Measurements from ENCODE around the gene PPP2R3B. TPM values are rescaled to one million over a fixed set of nuclear protein-coding genes. Genes with fewer than 3 reads are reported as not detected.

The PPP2R3B gene
- total RNA-seq, 2 donors from 2014 or later = 20.6 to 73.2 TPM

DNA sequence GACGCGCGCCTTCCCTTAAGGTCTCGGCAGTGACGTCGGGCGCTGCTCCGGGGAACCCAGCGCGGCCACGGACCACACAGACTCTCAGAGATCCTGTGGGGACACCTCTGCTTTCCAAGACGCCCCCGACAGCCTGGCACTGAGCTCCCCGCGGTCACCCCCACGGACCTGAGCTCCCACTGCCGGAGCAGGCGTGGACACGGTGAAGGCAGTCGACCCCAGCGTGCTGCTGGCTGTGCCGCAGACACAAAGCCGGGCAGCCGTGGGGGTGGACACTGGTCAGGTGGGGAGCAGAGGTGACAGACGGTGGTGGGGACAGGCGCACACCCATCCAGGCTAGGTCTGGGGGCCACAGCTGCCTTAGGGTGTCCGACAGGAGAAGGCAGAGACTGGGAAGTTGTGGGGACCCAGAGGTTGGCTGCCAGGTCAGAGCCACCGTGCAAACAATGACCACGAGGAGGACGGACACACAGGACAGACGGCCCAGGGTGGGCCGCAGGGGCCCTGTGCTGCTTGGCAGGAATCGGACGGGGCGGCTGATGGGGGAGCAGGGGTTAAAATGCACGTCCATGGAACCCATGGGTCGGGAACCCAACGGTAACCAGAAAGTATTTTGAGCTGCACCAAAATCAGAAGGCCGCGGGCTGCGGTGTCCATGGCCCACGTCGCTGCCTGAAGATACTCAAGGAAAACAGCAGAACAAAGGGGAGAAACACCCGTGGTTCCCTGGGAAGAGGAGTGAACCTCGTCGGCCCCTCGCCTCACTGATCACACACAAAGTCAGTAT, 51.5 kb downstream of the PPP2R3B start:
- intact Hi-C loops (cut with DNase I) = no loop called here
- TF ChIP-seq, protein P1, sequence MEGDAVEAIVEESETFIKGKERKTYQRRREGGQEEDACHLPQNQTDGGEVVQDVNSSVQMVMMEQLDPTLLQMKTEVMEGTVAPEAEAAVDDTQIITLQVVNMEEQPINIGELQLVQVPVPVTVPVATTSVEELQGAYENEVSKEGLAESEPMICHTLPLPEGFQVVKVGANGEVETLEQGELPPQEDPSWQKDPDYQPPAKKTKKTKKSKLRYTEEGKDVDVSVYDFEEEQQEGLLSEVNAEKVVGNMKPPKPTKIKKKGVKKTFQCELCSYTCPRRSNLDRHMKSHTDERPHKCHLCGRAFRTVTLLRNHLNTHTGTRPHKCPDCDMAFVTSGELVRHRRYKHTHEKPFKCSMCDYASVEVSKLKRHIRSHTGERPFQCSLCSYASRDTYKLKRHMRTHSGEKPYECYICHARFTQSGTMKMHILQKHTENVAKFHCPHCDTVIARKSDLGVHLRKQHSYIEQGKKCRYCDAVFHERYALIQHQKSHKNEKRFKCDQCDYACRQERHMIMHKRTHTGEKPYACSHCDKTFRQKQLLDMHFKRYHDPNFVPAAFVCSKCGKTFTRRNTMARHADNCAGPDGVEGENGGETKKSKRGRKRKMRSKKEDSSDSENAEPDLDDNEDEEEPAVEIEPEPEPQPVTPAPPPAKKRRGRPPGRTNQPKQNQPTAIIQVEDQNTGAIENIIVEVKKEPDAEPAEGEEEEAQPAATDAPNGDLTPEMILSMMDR (IDR thresholded peaks at IDR 0.05) = no peak
- no peak for TF ChIP-seq POLR2AphosphoS5 (IDR thresholded peaks at IDR 0.05)
- TF ChIP-seq POLR2A (IDR thresholded peaks at IDR 0.05) = no peak
- Histone ChIP-seq H3K36me3 (no peaks in the 10 kb centered on the region), H3K4me3 (no peak overlapping the region), H3K27ac (no peak overlapping the region), H3K27me3 (replicated peaks; ENCODE audit: insufficient read depth) (no peaks in the 10 kb centered on the region), H3K4me1 (replicated peaks) (no peaks in the 10 kb centered on the region), H3K9me3 (no peaks in the 10 kb centered on the region)
- WGBS = 96% methylated on average over 47 of the region's 47 CpGs
- no peak for DNase-seq (ENCODE audit: low spot score)

DNA sequence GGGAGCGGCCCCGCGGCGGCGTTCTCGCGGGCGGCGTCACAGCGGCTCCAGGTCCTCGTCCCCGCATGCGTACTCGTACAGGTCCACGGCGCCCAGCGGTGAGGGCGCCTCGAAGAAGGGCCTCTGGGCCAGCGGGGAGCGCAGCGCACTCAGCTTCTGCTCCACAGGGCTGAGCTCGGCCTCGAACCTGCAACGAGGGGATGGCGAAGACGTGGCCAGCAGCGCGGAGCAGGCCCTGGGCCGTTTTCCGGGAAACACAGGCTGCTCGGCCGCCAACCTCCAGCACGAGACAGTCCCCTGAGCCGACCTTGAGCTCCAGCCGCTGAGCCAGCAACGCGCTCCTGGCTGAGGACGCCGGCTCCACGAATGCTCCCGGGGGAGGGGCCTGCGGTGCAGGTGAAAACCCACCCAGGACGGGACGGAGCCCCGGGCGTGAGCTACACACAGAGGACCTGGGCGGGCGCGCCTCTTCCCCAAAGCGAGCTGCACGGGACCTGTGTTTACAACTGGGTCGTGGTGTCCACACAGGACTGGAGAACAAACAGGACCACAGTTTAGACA, 52.3 kb downstream of the PPP2R3B start:
- H3K36me3 ChIP-seq = no peaks in the 10 kb centered on the region

DNA sequence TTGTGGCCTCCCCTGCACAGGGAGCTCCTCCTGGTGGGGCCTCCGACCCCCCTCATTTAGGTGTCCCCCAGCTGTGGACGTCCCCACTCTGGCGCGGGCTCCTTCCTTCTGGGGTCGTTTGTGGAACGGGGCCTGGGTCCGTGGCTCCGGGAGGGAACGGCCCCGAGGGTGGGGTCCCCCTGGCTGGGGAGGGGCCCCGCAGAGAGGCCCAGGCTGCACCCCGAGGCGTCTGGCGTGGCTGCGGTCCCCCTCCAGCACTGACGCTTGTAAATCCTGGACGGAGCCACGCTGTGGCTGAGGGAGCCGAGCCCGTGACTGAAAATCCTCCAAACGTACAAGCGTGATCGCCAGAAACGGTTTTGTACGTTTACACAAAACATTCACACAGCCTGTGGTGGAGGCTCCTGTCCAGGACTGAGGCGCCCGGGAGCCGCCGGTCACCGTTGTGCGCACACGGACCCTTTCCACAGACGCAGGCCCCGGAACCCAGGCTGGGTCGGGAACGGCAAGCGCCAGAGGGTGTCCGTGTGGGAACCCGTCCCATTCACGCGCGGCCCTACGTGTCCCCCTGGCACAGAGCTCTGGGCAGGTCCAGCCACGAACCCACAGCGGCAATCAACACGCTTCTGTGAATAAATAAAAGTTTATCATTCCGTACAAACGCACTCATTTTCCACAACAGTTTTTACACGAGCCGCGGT, 52.9 kb downstream of the PPP2R3B start:
- Histone ChIP-seq H3K27ac (no peak overlapping the region), H3K36me3 (no peaks in the 10 kb centered on the region), H3K4me1 (replicated peaks) (no peaks in the 10 kb centered on the region), H3K4me3 (no peak overlapping the region), H3K9me3 (no peaks in the 10 kb centered on the region), H3K27me3 (replicated peaks; ENCODE audit: insufficient read depth) (no peaks in the 10 kb centered on the region)
- intact Hi-C loops (cut with DNase I) = no loop called here
- DNase-seq (ENCODE audit: low spot score) = no peak
- 93% methylated on average over 44 of the region's 51 CpGs for WGBS
- TF ChIP-seq POLR2AphosphoS5 (IDR thresholded peaks at IDR 0.05) = no peak
- TF ChIP-seq, protein P1 (IDR thresholded peaks at IDR 0.05) = no peak
- no peak for TF ChIP-seq POLR2A (IDR thresholded peaks at IDR 0.05)

More for the DNA sequence above, 52.3 kb downstream of the PPP2R3B start:
- intact Hi-C loops (cut with DNase I) = no loop called here
- no peak for DNase-seq (ENCODE audit: low spot score)
- 96% methylated on average over 51 of the region's 53 CpGs for WGBS
- TF ChIP-seq, protein P1 (IDR thresholded peaks at IDR 0.05) = no peak
- Histone ChIP-seq H3K9me3 (no peaks in the 10 kb centered on the region), H3K4me1 (replicated peaks) (no peaks in the 10 kb centered on the region), H3K4me3 (no peak overlapping the region), H3K27me3 (replicated peaks; ENCODE audit: insufficient read depth) (no peaks in the 10 kb centered on the region), H3K27ac (no peak overlapping the region)

DNA sequence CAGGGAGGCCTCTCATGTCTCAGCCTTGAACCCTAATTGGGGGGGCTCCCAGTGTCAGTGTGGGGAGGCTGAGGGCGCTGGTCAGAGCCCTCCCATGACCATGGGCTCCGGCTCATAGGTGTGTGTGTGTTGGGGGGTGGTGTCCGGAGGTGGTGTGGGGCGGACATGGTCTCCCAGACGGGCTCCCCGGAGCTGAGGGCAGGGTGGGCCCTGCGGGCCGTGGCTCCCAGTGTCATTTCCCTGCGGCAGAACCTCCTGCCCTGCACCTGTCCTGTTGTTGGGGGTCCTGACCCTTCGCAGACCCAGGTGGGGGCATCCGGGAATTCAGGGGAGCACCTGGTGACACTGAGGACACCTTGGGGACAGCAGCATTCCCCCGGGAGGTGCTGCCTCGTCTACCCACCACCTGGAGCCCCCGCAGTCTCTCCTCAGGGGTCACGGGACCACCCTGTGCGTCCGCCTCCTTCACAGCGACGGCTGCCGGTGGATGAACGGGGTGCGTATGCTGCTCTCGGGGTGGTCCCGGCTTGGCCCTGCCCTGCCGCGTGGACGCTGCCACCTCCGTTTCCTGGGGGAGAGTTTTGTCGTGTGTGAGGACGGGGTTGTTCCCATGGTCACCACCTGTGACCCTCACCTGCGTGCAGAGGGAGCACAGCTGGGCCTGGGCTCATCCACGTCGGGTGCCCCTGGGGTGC, 53.6 kb downstream of the PPP2R3B start:
- H3K27me3 ChIP-seq (replicated peaks; ENCODE audit: insufficient read depth) = no peaks in the 10 kb centered on the region
- TF ChIP-seq, protein P1 (IDR thresholded peaks at IDR 0.05) = no peak
- TF ChIP-seq POLR2A (IDR thresholded peaks at IDR 0.05) = no peak
- no peak for TF ChIP-seq POLR2AphosphoS5 (IDR thresholded peaks at IDR 0.05)
- no peak for DNase-seq (ENCODE audit: low spot score)
- no peaks in the 10 kb centered on the region for H3K9me3 ChIP-seq
- no peak overlapping the region for H3K27ac ChIP-seq
- H3K4me3 ChIP-seq = no peak overlapping the region
- intact Hi-C loops (cut with DNase I) = no loop called here
- H3K36me3 ChIP-seq = no peaks in the 10 kb centered on the region
- WGBS = 93% methylated on average over 31 of the region's 33 CpGs
- H3K4me1 ChIP-seq (replicated peaks) = no peaks in the 10 kb centered on the region
